ENCODE measurements around the gene SDHB. TPM values are rescaled to one million over a fixed set of nuclear protein-coding genes. Genes with fewer than 3 reads are reported as not detected.
A peak's percentile ranks its signal among the peaks of the same experiment; 100 is the strongest.

The SDHB gene
- total RNA-seq, 1 donor from 2014 or later: 79.3 TPM

DNA sequence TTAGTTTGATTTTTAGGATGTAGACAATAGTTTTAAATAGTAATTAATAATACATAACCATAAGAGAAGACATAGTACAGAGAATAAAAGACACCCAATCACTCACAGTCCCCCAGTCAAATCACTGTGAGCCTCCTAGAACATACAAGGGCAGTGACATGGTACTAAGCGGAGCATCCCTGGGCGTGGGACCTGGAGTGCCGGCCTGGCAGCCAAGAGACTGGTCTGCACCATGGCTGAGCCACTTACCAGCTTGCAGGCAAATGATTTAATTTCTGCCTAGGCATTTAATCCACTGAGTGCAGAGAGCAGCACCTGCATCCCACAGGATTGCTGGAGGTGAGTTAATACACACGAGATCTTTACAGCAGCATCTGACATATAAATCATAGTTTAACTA lies 20.4 kb downstream of the SDHB start:
- ATAC-seq (no peak), DNase-seq (no peak)
- H3K36me3 ChIP-seq: peaks cover 60% of the 10 kb centered on the region
- H3K4me1 ChIP-seq: peaks cover 2% of the 10 kb centered on the region
- intact Hi-C loops (cut with DNase I): no loop called here
- no peaks in the 10 kb centered on the region for H3K9me3 ChIP-seq
- no peak overlapping the region for H3K4me3 ChIP-seq
- no peak overlapping the region for H3K27ac ChIP-seq
- TF ChIP-seq CTCF (IDR thresholded peaks at IDR 0.05): no peak
- H3K27me3 ChIP-seq: no peaks in the 10 kb centered on the region

GRCh38 chr1:17032741-17033140 lies 21.1 kb downstream of the SDHB start:
- Histone ChIP-seq H3K27me3 (no peaks in the 10 kb centered on the region), H3K9me3 (no peaks in the 10 kb centered on the region), H3K4me3 (no peak overlapping the region), H3K36me3 (peaks cover 60% of the 10 kb centered on the region), H3K27ac (no peak overlapping the region), H3K4me1 (peaks cover 8% of the 10 kb centered on the region)
- intact Hi-C loops (cut with DNase I): no loop called here
- DNase-seq (no peak), ATAC-seq (no peak)
- no peak for TF ChIP-seq CTCF (IDR thresholded peaks at IDR 0.05)

DNA sequence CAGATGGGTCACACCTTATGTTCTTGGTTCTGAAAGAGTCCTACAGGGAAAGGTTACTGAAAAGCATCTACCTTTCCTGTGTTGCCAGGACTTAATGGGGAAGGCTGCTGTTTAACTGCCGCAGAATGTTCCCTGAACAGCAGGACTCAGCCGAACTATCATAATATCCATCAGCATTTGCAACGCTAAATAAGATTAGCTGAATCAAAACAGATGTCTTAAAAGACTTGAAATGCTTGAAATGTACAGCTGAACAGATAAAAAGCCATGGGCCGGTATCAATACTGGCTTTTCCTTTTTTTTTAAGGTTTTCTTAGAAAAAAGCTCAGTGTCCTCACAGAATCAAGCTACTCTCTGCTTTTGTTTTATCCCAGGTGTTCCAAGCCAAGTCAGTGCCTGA lies 22.4 kb downstream of the SDHB start:
- peaks cover 66% of the 10 kb centered on the region for H3K36me3 ChIP-seq
- intact Hi-C loops (cut with DNase I): no loop called here
- H3K27ac ChIP-seq: no peak overlapping the region
- no peak for DNase-seq
- no peak for ATAC-seq
- TF ChIP-seq CTCF (IDR thresholded peaks at IDR 0.05): no peak
- H3K9me3 ChIP-seq: no peaks in the 10 kb centered on the region
- peaks cover 13% of the 10 kb centered on the region for H3K4me1 ChIP-seq
- no peak overlapping the region for H3K4me3 ChIP-seq
- H3K27me3 ChIP-seq: no peaks in the 10 kb centered on the region

DNA sequence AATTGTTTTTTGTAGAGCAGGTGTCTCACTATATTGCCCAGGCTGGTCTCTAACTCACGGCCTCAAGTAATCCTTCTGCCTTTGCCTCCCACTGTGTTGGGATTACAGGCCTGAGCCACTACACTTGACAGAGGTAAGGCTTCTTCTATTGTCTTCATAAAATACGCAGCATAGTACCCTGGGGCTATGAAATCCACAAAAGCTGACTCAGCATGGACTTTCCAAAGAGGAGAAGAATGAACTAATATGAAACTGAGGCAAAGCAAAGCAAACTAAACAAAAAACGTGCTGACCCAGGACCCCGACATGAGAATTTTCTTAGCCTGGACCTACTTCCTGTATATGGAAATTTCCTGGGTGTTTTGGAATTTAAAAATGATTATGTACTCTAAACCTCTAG lies 23.6 kb downstream of the SDHB start:
- no peaks in the 10 kb centered on the region for H3K9me3 ChIP-seq
- intact Hi-C loops (cut with DNase I): no loop called here
- no peak for TF ChIP-seq CTCF (IDR thresholded peaks at IDR 0.05)
- no peak for DNase-seq
- H3K4me3 ChIP-seq: no peak overlapping the region
- peaks cover 13% of the 10 kb centered on the region for H3K4me1 ChIP-seq
- H3K27ac ChIP-seq: no peak overlapping the region
- H3K36me3 ChIP-seq: peaks cover 79% of the 10 kb centered on the region
- no peak for ATAC-seq
- no peaks in the 10 kb centered on the region for H3K27me3 ChIP-seq

- Histone ChIP-seq H3K9me3 (no peaks in the 10 kb centered on the region), H3K27me3 (no peaks in the 10 kb centered on the region), H3K4me3 (no peak overlapping the region), H3K27ac (peak overlapping the region; percentile 9), H3K36me3 (peaks cover 88% of the 10 kb centered on the region), H3K4me1 (peaks cover 13% of the 10 kb centered on the region)
- TF ChIP-seq CTCF (IDR thresholded peaks at IDR 0.05): no peak
- DNase-seq: no peak
- intact Hi-C loops (cut with DNase I): no loop called here
- no peak for ATAC-seq
Measured at GRCh38 chr1:17028662-17029188, 25.1 kb downstream of the SDHB start.

GRCh38 chr1:17027900-17028299 lies 25.9 kb downstream of the SDHB start:
- DNase-seq: no peak
- H3K36me3 ChIP-seq: peaks cover 88% of the 10 kb centered on the region
- ATAC-seq: peak; percentile 63

More at GRCh38 chr1:17027900-17028299, 25.9 kb downstream of the SDHB start:
- Histone ChIP-seq H3K4me1 (peaks cover 13% of the 10 kb centered on the region), H3K9me3 (no peaks in the 10 kb centered on the region), H3K27me3 (no peaks in the 10 kb centered on the region), H3K4me3 (no peak overlapping the region), H3K27ac (peak overlapping the region; percentile 37)
- no peak for TF ChIP-seq CTCF (IDR thresholded peaks at IDR 0.05)
- intact Hi-C loops (cut with DNase I): no loop called here
